RWPE2 (cell line): ENCODE results near the gene LRRC2.

Experiments
- ATAC-seq: fragments of 200-7000 bp; cut with Tn5 transposase; 3 replicates; pipeline ENCODE4 v1.9.1; 2021; ENCODE audit warnings: low read depth
- DNase-seq: peaks from one replicate; pipeline ENCODE4 v3.0.0-alpha.2; 2020; ENCODE audit warnings: low spot score
- H3K27ac ChIP-seq: fragments of 450-650 bp; 2 replicates; pipeline ENCODE4 v1.5.1; 2017; ENCODE audit warnings: mild to moderate bottlenecking; ENCODE audit not compliant: poor library complexity, severe bottlenecking
- H3K27me3 ChIP-seq: fragments of 250-450 bp; sonication (Bioruptor Pico); 2 replicates; pipeline ENCODE4 v1.5.1; 2021; ENCODE audit warnings: mild to moderate bottlenecking, moderate library complexity; ENCODE audit not compliant: insufficient read depth, poor library complexity, severe bottlenecking
- H3K36me3 ChIP-seq: fragments of 250-450 bp; sonication (Bioruptor Pico); 2 replicates; pipeline ENCODE4 v1.5.1; 2020; ENCODE audit warnings: low read depth, mild to moderate bottlenecking, moderate library complexity
- H3K4me1 ChIP-seq: fragments of 250-450 bp; sonication (Bioruptor Pico); 2 replicates; pipeline ENCODE4 v1.5.1; 2021; ENCODE audit warnings: mild to moderate bottlenecking, moderate library complexity; ENCODE audit not compliant: insufficient read depth, poor library complexity, severe bottlenecking
- H3K4me3 ChIP-seq: fragments of 250-450 bp; sonication (Bioruptor Pico); 2 replicates; pipeline ENCODE4 v1.5.1; 2021; ENCODE audit warnings: mild to moderate bottlenecking, moderate library complexity; ENCODE audit not compliant: severe bottlenecking
- H3K9me3 ChIP-seq: fragments of 250-450 bp; sonication (Bioruptor Pico); 2 replicates; pipeline ENCODE4 v1.5.1; 2021; ENCODE audit warnings: mild to moderate bottlenecking, moderate library complexity; ENCODE audit not compliant: severe bottlenecking
- TF ChIP-seq, protein P1 (sequence below): fragments of 450-650 bp; IDR thresholded peaks from one replicate; pipeline ENCODE4 v1.5.1; 2017; ENCODE audit warnings: mild to moderate bottlenecking, moderate library complexity; ENCODE audit not compliant: poor library complexity, severe bottlenecking

LRRC2 gene

DNA sequence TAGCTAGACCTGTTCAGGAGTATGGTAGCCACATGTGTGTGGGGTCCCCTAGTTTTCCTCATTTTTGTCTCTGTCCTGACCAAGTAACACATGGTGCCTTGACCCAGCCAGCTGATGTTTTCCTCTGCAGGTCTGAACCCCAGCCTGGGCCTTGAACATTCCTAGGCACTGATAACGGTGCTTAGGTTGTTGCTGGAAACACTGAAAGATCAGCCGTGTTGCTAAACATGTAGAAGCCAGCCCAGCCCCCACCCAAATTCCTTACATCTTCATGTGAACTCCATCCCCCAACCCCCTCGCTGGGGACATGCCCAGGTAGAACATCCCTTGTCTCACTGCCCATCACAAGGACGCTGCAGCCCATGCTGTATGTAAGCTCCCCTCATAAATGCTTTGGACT is 49.6 kb downstream of the LRRC2 start:
- no peaks in the 10 kb centered on the region for H3K27me3 ChIP-seq
- TF ChIP-seq, protein P1, sequence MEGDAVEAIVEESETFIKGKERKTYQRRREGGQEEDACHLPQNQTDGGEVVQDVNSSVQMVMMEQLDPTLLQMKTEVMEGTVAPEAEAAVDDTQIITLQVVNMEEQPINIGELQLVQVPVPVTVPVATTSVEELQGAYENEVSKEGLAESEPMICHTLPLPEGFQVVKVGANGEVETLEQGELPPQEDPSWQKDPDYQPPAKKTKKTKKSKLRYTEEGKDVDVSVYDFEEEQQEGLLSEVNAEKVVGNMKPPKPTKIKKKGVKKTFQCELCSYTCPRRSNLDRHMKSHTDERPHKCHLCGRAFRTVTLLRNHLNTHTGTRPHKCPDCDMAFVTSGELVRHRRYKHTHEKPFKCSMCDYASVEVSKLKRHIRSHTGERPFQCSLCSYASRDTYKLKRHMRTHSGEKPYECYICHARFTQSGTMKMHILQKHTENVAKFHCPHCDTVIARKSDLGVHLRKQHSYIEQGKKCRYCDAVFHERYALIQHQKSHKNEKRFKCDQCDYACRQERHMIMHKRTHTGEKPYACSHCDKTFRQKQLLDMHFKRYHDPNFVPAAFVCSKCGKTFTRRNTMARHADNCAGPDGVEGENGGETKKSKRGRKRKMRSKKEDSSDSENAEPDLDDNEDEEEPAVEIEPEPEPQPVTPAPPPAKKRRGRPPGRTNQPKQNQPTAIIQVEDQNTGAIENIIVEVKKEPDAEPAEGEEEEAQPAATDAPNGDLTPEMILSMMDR: no peak
- peak overlapping the region; percentile 84 for H3K27ac ChIP-seq
- H3K4me1 ChIP-seq: peaks cover 26% of the 10 kb centered on the region
- no peak overlapping the region for H3K4me3 ChIP-seq
- no peaks in the 10 kb centered on the region for H3K9me3 ChIP-seq
- no peaks in the 10 kb centered on the region for H3K36me3 ChIP-seq
- DNase-seq (no peak), ATAC-seq (no peak; the same call in 2 of the 3 replicates)

DNA sequence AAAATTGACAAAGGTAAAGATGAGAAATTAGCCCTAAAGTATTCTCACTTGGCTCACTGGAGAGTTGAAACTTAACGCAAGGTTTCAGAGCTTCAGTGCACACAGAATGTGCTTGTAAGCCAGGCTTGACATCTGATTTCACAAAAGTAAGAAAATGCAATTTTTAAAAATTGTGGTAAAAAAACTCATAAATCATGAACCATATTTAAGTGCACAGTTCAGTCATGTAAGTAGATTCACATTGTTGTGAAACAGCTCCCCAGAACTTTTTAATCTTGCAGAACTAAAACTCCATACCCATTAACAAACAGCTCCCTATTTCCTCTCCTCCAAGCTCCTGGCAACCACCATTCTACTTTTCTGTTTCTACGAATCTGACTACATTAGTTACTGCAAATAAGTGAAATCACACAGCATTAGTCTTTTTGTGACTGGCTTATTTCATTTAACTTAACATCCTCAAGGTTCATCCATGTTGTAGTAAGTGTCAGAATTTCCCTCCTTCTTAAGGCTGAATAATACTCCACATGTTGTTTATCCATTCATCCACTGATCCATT is 53.8 kb downstream of the LRRC2 start:
- TF ChIP-seq, protein P1: no peak
- Histone ChIP-seq H3K27me3 (no peaks in the 10 kb centered on the region), H3K4me3 (no peak overlapping the region), H3K36me3 (no peaks in the 10 kb centered on the region), H3K9me3 (no peaks in the 10 kb centered on the region), H3K4me1 (peaks cover 12% of the 10 kb centered on the region), H3K27ac (no peak overlapping the region)
- DNase-seq: no peak
- ATAC-seq: no peak

DNA sequence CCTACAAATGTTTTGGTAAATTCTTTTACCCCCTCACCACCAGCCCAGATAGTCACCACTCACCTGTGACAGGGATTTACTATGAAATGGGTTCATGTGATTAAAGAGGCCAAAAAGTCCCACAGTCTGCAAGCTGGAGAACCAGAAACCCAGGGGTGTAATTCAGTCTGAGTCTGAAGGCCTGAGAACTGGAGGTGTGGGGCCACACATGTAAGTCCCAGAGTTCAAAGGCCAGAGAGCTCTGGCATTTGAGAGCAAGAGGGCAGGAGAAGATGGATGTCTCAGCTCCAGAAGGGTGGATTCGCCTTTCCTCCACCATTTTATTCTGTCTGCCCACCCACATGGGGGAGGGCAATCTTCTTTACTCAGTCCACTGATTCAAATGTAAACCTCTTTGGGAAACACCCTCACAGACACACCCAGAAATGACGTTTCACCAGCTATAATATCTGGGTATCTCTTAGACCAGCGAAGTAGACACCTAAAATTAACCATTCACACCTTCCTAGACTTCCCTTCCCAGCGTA is 56.4 kb downstream of the LRRC2 start:
- Histone ChIP-seq H3K4me3 (no peak overlapping the region), H3K4me1 (no peaks in the 10 kb centered on the region), H3K36me3 (no peaks in the 10 kb centered on the region), H3K27ac (no peak overlapping the region), H3K27me3 (no peaks in the 10 kb centered on the region), H3K9me3 (no peaks in the 10 kb centered on the region)
- TF ChIP-seq, protein P1: no peak
- ATAC-seq (no peak), DNase-seq (no peak)

DNA sequence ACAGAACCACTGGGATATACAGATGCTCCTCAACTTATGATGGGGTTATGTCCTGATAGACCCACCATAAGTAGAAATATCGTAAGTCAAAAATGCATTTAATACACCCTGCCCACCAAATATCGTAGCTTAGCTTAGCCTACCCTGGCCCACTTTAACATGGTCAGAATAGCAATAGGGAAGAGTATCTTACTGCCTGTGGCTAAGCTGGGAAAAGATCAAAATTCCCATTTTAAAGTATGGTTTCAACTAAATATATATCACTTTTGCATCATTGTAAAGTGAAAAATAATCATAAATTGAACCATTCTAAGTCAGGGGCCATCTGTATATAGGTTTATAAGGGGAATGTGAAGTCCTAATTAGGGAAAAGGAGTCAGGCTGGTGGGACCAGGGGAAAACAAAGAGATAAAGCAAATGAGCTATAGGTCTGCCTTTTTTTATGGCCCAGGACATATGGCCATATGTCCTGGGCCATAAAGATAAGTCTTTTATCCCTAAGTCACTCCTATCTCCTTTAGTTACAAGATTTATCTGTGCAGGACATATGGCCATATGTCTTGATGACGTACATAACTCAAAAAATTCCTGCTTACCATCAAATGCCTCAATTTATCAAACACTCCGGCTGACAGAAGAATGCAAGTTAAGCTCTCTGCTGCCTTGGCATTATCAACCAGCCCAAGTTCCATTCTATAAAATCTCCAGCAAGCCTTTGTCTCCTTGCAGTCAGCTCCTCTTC is 57.1 kb downstream of the LRRC2 start:
- H3K27me3 ChIP-seq: no peaks in the 10 kb centered on the region
- no peaks in the 10 kb centered on the region for H3K36me3 ChIP-seq
- H3K4me1 ChIP-seq: no peaks in the 10 kb centered on the region
- DNase-seq (no peak), ATAC-seq (no peak)
- TF ChIP-seq, protein P1: no peak
- no peaks in the 10 kb centered on the region for H3K9me3 ChIP-seq
- H3K27ac ChIP-seq: no peak overlapping the region
- H3K4me3 ChIP-seq: no peak overlapping the region

DNA sequence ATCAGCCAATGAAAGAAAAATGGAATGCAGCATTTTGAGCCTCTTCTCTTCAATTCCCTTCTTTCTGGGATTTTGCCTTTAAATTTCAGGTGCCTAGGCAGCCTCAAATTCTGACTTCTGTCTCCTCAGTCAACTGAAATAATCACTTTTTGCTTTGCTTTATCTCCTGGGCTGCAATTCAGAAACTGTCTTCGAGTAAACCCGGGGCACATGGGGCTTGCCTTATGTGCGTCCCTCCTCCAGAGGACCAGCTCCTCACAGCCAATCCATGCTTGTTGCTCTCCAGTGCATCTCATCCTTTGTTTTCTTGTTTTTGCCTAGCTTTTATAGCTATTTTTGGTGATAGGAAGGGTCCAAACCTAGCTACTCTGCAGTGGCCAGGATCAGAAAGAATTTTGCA is 59.6 kb downstream of the LRRC2 start:
- Histone ChIP-seq H3K27me3 (no peaks in the 10 kb centered on the region), H3K4me1 (no peaks in the 10 kb centered on the region), H3K4me3 (no peak overlapping the region), H3K36me3 (no peaks in the 10 kb centered on the region), H3K27ac (no peak overlapping the region), H3K9me3 (no peaks in the 10 kb centered on the region)
- DNase-seq (no peak), ATAC-seq (no peak)
- TF ChIP-seq, protein P1: no peak
